Esophagus muscularis mucosa (tissue), 3 donors: ENCODE measurements around the gene SYF2.

Experiments used
- CTCF ChIP-seq, 3 experiments: fragments of 200-600 bp in 2 of 3; fragments of 450-650 bp in 1 of 3; sonication (generic) in 2 of 3; IDR thresholded peaks; one replicate each; pipeline ENCODE4 v1.5.1; 2017 to 2019; ENCODE audit warnings: antibody characterized with exemption in 3 of 3, mild to moderate bottlenecking in 2 of 3, moderate library complexity in 1 of 3
- POLR2A ChIP-seq: fragments of 450-650 bp; IDR thresholded peaks from one replicate; pipeline ENCODE4 v1.6.1; 2017; ENCODE audit warnings: antibody characterized with exemption, moderate library complexity, mild to moderate bottlenecking, low read depth
- POLR2AphosphoS5 ChIP-seq, 2 donors: sonication (generic); formaldehyde crosslinking; IDR thresholded peaks; one replicate each; pipeline ENCODE4 v1.6.1; 2017; ENCODE audit warnings: antibody characterized with exemption in 2 of 2

- TF ChIP-seq CTCF (IDR thresholded peaks at IDR 0.05) (no peak), POLR2AphosphoS5 (IDR thresholded peaks at IDR 0.05) (no peak), POLR2A (no peak)
These were observed 8.8 kb downstream of the SYF2 start for GRCh38 chr1:25223471-25223870.
